Stimulated activated CD8-positive, alpha-beta memory T cell treated with anti-CD3 and anti-CD28 coated beads, Interleukin-12 subunit alpha, Interleukin-12 subunit beta, amount 100 ng/mL, for 1 hour (primary cell): Measurements from ENCODE around the gene RAB3C.

ENCODE experiments used
- DNase-seq: peaks from one replicate; pipeline ENCODE4 v3.0.0-alpha.2; 2020; ENCODE audit warnings: low read depth

Gene RAB3C

GRCh38 chr5:58827463-58827862 is 244.6 kb downstream of the RAB3C start:
- DNase-seq: no peak

GRCh38 chr5:58828258-58828657 is 245.4 kb downstream of the RAB3C start:
- DNase-seq: no peak

DNA sequence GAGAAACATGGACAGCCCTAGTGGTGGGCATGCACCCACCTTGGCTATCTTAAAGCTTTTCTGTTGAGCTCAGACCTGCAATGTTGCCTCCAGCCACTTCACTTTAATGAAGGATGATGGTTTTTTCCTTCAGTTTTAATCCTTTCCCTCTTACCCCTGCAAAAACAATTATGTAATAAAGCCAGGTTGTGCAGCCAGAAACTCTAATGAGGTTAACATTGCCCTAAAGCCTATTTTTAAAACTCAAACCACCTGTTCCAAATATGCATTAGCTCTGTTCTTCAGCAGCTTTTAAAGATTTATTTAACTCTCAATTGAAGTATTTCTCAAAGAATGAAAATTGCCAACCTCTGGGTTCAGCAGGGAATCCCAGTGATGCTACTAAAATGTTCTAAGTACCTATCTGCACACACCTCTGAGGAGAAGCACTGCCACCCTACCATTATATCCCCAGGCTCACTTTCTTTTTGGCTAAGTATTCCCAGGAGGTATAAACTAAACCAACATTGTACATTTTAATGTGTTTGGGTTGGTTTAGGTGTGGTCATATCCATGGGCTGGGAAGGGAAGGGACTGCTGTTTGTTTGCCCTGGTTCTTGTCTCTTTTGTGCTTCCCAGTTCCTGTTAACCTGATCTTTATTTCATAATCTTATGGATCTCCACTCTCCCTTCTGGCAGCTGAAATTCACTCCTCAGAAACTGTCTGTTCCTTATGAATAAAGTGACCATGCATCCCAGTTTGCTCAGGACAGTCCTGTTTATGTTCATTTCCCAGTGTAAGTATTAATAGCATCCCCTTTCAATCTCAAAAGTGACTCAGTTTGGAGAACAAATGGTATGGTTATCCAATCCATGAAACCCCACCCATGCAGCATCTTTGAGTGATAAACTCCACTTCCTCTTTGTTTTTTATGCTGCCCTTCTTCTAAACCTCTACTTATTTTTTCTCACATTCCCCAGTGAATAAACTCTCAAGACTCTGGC is 251.7 kb downstream of the RAB3C start:
- no peak for DNase-seq

DNA sequence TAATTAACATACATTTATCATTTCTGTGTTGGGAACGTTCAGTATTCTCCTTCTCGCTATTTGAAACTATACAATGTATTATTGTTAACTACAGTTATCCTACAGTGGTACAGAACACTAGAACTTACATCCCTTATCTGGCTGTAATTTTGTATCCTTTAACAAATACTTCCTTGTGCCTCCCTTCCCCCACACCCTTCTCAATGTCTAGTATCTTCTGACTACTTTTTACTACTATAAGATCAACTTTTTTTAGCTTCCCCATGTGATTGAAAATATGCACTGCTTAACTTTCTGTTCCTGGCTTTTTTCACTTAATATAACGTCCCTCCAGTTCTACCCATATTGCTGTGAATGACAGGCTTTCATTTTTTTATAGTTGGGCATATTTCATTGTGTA is 253.5 kb downstream of the RAB3C start:
- no peak for DNase-seq

DNA sequence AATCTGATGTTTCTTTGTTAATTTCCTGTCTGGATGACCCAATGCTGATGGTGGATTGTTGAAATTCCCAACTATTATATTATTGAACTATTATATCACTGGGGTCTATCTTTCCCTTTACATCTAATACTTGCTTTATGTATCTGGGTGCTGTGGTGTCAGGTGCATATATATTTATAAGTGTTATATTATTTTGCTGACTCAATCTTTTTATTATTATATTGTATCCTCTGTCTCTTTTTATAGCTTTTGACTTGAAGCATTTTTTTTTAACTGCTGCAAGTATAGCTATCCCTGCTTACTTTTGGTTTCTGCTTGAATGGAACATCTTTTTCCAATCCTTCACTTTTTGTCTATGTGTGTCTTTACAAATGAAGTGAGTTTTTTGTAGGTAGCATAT is 255.9 kb downstream of the RAB3C start:
- no peak for DNase-seq

GRCh38 chr5:58842852-58843251 is 260.0 kb downstream of the RAB3C start:
- no peak for DNase-seq

DNA sequence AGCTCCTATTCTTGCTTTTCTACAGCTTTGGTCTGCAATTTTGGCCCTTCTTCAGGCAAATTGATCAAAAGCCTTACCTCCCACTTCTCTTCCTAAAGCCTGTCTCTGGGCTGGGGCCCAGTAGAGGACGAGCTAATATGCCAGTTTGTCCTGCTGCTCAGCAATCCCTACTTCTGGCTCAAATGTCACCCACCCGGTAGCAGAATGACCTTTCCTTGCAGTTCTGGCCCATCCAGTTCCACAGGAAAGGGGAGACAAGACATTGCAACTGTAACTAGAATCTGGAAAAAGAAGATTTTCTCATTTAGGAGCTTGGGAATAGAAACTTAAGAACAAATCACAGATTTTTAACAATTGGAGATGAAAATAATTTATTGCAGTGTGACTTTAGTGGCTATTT is 261.5 kb downstream of the RAB3C start:
- no peak for DNase-seq

DNA sequence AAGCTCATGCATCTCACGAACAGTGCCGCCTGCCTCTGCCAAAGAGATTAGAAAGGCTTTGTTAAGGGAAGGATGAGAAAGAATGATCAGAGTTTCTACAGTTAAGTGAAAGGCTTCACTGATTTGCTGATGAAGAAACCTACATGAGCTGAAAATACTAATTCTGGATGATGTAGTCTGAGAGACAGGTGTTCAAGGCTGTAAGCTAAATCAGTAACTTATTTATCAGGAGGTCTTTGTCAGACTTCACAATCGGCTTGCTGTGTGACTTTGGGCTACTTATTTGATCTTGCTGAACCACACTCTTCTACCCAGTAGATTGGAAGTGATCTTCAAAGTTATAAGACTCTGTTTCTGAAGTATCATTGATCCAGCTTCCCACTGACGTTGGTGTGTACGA is 264.2 kb downstream of the RAB3C start:
- DNase-seq: no peak

- no peak for DNase-seq
Observed at GRCh38 chr5:58849223-58849622, 266.3 kb downstream of the RAB3C start.

DNA sequence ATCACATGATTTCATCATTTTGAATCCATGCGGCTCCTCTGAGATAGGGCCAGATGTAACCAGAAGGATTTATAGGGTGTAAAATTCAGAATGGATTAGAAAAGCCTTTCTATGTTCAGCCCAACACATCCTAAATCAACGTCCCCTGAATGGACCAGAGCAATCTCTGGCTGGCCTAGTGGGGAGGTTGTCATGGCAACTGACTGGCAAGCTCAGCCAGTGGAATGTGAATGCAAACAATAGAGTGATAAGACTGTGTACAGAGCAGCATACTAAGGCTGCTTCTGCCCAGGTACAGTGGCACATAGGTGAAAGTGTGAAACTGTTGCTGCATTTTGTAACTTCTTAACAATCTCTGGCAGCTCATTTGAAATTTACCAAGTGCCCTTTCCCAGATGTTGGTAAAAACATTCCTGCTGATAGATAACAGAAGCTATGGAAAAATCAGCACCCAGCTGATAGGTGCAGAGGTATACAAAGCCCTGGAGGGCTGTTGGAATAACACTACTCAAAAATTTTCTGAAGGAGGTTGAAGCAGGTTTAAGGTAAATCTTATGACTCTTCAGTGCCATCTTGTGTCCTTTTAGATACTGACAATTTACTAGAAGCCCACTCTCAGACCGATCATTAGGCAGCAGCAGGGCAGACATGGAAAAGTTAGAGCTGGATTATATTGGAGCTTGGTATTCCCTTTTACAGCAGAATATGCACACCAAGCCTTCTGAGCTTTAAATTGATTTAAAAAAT is 267.2 kb downstream of the RAB3C start:
- no peak for DNase-seq

DNA sequence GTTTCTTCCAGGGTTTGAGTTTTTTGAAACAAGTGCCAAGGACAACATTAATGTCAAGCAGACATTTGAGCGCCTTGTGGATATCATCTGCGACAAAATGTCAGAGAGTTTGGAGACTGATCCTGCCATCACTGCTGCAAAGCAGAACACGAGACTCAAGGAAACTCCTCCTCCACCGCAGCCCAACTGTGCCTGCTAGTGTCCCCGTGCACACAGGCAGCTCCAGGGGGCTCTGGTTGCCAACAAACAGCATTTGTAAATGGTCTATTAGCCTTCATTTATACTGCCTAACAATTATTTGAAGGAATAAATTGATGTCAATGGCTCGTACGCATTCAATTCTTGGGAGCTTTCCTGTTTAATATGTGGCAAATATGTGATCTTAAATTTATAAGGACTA is 268.3 kb downstream of the RAB3C start:
- no peak for DNase-seq

DNA sequence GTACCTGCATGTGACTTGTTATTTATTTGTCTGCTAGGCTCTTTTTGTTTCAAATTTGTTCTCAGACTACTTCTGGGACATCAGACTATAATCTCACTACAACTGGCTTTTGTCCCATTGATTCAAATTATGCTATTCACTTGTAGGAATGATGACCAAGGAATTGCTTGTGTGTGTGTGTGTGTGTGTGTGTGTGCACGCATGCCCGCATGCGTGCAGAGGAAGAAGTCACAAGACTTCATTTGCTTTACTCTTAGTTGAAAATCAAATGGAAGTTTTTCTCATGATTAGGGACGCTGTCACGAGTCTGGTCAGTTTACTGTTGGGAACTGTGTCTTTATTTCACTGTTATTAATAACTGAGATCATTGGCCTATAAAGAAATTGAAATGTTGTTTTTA is 268.7 kb downstream of the RAB3C start:
- no peak for DNase-seq

DNA sequence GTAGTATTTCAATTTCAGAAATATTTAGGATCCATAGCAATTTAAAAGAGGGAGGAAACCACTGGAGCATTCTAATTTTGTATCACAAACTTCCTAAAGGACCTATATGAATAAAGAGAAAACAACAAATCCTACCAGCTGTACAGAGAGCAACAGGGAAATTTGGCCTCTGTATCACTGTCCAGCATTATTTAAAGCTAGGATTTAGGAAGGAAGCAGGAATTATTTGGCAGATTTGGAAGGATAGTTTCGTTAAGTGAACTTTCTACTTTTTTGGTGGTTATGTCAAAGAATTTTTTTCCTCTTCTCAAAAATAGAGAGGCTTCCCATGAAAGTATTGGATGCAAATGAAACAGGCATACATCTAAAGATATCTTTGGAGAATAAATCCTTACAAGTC is 269.7 kb downstream of the RAB3C start:
- no peak for DNase-seq

GRCh38 chr5:58854441-58854840 is 271.6 kb downstream of the RAB3C start:
- no peak for DNase-seq

DNA sequence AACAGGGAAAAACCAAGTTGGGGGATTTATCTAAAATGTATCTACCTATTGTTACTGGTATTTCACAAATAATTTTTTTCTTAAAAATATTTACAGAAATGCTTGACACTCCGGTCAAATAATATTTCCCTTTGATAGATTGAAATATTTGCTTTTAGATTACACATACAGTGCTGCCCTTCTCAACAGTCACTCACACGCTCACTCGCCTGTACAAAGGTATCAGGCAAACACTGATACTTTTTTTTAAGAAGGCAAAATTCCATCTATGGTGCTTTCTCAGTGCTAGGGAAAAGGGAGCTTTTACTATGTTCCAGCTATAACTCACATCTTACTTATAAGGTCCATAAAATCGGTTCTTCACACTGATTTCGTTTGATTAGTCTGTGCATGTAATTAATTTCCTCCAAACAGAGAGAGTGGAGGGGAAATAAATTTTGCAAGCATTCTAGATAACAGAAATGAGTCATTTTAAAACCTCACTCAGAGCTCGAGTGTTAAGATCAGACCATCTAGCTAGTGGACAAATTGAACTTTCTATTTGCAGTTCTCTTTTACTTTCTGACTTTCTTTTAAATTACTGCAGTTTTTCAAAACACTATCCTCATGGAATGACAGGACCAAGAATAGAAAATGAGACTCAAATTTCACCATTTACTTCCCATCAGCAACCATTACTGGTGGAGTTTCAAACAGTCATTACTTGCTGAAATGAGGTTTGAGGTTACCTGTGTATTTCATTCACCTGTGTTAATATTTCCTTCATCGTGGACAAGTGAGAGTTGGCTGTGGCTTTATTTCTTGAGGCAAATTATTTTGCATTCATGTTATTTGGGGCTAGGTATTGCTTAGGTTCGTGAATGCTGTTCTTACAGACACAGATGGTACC is 273.2 kb downstream of the RAB3C start:
- no peak for DNase-seq

DNA sequence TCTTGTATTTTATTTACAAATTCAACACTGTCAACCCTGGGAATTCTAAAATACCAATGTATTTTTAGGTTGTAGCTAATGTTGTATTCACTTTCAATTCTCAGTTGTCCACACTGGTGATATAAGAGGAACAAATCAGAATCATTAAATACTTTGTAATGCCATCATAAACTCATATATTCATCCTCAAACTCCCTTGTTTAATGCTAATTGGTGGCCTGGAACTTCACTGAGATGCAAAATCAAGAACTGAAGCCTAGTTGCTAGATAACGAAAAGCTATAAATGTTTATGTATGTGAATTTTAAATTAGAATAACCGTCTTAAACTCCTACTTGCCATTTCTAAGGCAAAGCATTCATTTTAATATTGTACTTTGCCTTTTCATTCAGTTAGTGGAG is 274.7 kb downstream of the RAB3C start:
- DNase-seq: no peak

GRCh38 chr5:58860680-58861079 is 277.8 kb downstream of the RAB3C start:
- no peak for DNase-seq

GRCh38 chr5:58868931-58869330 is 286.1 kb downstream of the RAB3C start:
- no peak for DNase-seq

GRCh38 chr5:58871648-58872242 is 288.9 kb downstream of the RAB3C start:
- no peak for DNase-seq

DNA sequence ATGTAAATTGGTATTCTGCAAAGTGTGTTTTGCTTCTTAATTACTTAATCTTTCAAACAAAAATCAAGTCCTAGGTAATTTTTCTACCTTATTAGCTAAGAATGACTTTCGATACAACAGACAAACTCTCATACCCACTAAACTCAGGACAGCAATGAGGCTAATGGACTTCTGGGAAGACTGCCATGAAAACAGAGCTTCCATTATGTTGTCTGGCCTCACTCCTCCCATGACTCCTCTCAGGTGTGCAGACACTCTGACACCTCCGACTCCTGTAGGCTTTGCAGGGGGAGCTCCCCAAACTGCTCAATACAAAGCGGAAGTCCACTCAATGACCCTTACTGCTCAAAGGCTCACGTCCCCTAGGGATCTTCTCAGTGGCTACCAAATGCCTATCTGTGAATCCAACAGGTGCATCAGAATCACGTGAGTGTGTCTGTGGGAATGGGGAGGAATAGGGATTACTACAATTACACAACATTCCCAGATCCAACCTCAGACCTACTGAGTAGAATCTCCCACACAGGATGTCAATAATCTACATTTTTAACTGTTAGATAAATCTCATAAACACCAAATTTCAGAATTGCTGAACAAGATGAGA is 289.9 kb downstream of the RAB3C start:
- DNase-seq: no peak

DNA sequence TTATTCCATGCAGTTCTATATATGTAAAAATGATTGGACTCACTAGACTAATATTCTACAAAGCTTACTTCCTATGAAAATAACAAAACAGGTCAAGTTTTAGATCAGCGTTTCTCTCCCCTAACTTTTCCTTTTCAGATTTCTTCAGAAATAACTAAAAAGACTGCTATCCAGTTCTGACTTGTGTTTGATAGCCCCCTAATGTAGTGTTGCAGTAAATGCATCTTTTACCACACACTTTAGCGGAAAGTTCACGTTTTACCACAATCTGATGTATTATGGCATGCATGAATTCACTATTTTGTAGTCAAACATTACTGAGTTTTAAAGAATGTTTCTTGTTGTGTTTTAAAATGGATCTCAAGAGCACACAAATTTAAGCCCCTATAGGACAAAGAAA is 292.7 kb downstream of the RAB3C start:
- no peak for DNase-seq
